Natural killer cell (primary cell): ENCODE measurements around the gene SCN2A. TPM values are rescaled to one million over a fixed set of nuclear protein-coding genes. Genes with fewer than 3 reads are reported as not detected.
A peak's percentile ranks its signal among the peaks of the same experiment; 100 is the strongest.

ENCODE experiments used
- ATAC-seq, 3 donors: fragments of 150-1000 bp in 2 of 3; fragments of 200-7000 bp in 1 of 3; cut with Tn5 transposase; 1 replicate in 1 of 3; 2 replicates in 2 of 3; pipeline ENCODE4 v1.10.0; 2021; ENCODE audit warnings: mild to moderate bottlenecking in 2 of 3, moderate library complexity in 2 of 3
- DNase-seq, 2 donors: peaks; one replicate each; pipeline versions ENCODE4 v3.0.0 to v3.0.0-alpha.2; 2013 to 2021; ENCODE audit warnings: mixed read lengths in 1 of 2
- H3K27ac ChIP-seq: one replicate; pipeline ENCODE4 v1.5.1; 2013; ENCODE audit warnings: mild to moderate bottlenecking, low read length
- H3K27me3 ChIP-seq: one replicate; pipeline ENCODE4 v1.6.1; 2013; ENCODE audit warnings: low read length; ENCODE audit not compliant: control insufficient read depth, insufficient read depth
- H3K36me3 ChIP-seq: one replicate; pipeline ENCODE4 v1.6.1; 2013; ENCODE audit warnings: low read length; ENCODE audit not compliant: control insufficient read depth, insufficient read depth
- H3K4me1 ChIP-seq: one replicate; pipeline ENCODE4 v1.6.1; 2013; ENCODE audit warnings: low read length; ENCODE audit not compliant: control insufficient read depth, insufficient read depth
- H3K4me3 ChIP-seq: one replicate; pipeline ENCODE4 v1.5.1; 2013; ENCODE audit warnings: low read length
- H3K9me3 ChIP-seq: one replicate; pipeline ENCODE4 v1.6.1; 2013; ENCODE audit warnings: low read length; ENCODE audit not compliant: control insufficient read depth, insufficient read depth
- H3K27ac Mint-ChIP-seq, 2 donors: one replicate each; pipeline ENCODE4 v1.8.0; 2022; ENCODE audit warnings: mild to moderate bottlenecking in 2 of 2, mixed read lengths in 2 of 2, moderate library complexity in 1 of 2
- H3K27me3 Mint-ChIP-seq, 2 donors: one replicate each; pipeline ENCODE4 v1.8.0; 2022; ENCODE audit warnings: low read depth in 2 of 2, mixed read lengths in 2 of 2
- H3K36me3 Mint-ChIP-seq: one replicate; pipeline ENCODE4 v1.8.0; 2022; ENCODE audit warnings: mixed read lengths
- H3K4me1 Mint-ChIP-seq, 2 donors: one replicate each; pipeline ENCODE4 v1.8.0; 2022; ENCODE audit warnings: mixed read lengths in 2 of 2
- H3K4me3 Mint-ChIP-seq: one replicate; pipeline ENCODE4 v1.8.0; 2022; ENCODE audit warnings: mild to moderate bottlenecking, moderate library complexity, mixed read lengths
- H3K9me3 Mint-ChIP-seq, 2 donors: one replicate each; pipeline ENCODE4 v1.8.0; 2022; ENCODE audit warnings: mixed read lengths in 2 of 2
- CTCF ChIP-seq: fragments of 200-600 bp; IDR thresholded peaks from one replicate; pipeline ENCODE4 v1.8.0; 2022; ENCODE audit warnings: antibody characterized with exemption
- WGBS: methylation state at CpG from one replicate; pipeline ENCODE4 v1.1.7; 2013; ENCODE audit warnings: missing lambda C conversion rate; ENCODE audit not compliant: insufficient coverage; 5-methylcytosine and 5-hydroxymethylcytosine counted together
- intact Hi-C: fragments of 100-400 bp; cut with micrococcal nuclease; formaldehyde crosslinking; loops from one replicate; pipeline ENCODE4 v1.14.2; 2022
- total RNA-seq, 4 donors: library from RNA; stranded (reverse); fragments of 120-200 nt in 1 of 4; gene quantifications; one replicate each; pipeline versions ENCODE4 v1.2.3 to v1.2.4, GENCODE V29; 2013 to 2022

Gene SCN2A
- total RNA-seq, 3 donors from 2014 or later (not counting 1 experiment from before 2014, with no cell fraction given) = 0.10 TPM; not detected in 2

DNA sequence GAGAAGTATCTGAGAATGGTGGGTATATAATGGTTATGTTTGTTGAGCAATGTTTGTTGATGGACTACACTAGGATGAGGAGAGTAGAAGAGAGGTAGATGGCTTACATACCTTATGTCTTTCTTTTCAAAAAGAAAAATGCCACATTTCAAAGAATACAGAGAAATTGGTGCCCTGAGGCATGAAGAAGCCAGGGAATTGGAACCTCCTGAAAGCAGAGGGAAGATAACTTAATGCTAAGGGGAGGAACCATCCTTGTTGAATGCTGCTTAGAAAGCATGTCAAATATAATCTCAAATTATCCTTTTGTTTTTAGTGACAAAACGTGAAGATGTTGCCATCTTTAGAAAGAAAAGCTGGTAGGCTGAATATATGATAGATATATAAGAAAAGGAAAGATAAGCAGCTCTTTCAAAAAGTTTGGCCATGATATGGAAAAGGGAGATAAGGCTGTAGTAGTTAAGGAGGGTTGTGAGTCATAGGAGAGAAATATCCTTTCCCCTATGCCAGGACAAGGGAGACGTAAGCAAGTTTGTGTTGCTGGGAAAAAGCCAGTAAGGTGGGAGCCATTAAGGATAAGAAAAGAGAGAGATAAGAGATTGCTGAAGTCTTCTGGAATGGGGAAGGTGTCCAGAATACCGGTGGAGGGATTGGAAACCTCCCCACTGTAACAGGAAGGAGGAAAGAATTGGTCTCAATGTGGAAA is 66.3 kb downstream of the SCN2A start:
- no peaks in the 10 kb centered on the region for H3K27me3 ChIP-seq
- Mint-ChIP-seq H3K27me3 (no peaks in the 10 kb centered on the region), H3K9me3 (no peaks in the 10 kb centered on the region), H3K4me1 (no peaks in the 10 kb centered on the region), H3K27ac (no peak overlapping the region), H3K36me3 (no peaks in the 10 kb centered on the region), H3K4me3 (no peak overlapping the region)
- H3K4me3 ChIP-seq = no peak overlapping the region
- no peak for DNase-seq
- intact Hi-C loops = no loop called here
- no peaks in the 10 kb centered on the region for H3K36me3 ChIP-seq
- no peaks in the 10 kb centered on the region for H3K9me3 ChIP-seq
- TF ChIP-seq CTCF = no peak
- H3K4me1 ChIP-seq = no peaks in the 10 kb centered on the region
- no peak overlapping the region for H3K27ac ChIP-seq
- no peak for ATAC-seq
- 80% methylated on average over 2 of the region's 3 CpGs for WGBS

DNA sequence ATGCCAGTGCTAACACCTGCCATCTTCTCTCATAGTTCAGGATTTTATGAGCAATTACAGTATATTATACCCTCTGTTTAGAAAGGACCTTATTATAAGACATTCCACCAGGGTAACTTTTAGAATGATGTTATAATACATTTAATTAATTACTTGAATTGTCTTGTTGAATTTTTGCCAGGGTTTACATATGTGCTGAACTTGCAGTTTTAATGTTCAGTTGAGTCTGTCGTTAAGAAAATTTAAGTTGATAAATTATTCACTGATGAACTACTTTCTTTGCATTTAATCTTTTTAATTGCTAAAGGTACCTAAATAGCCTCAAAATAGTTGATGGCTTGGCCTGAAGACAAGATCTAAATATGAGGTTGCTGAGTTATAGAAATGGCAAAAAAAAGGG is 68.1 kb downstream of the SCN2A start:
- H3K27me3 Mint-ChIP-seq = peaks cover 0 to 3% of the 10 kb centered on the region in 2 donors
- TF ChIP-seq CTCF = no peak
- DNase-seq (no peak), ATAC-seq (no peak)
- intact Hi-C loops = no loop called here
- no CpG with 5 or more reads among the region's 1 CpG for WGBS
- no peak overlapping the region for H3K27ac Mint-ChIP-seq
- H3K4me1 Mint-ChIP-seq = no peaks in the 10 kb centered on the region
- Histone ChIP-seq H3K4me1 (no peaks in the 10 kb centered on the region), H3K4me3 (no peak overlapping the region), H3K27me3 (no peaks in the 10 kb centered on the region), H3K9me3 (no peaks in the 10 kb centered on the region), H3K27ac (no peak overlapping the region), H3K36me3 (no peaks in the 10 kb centered on the region)
- no peaks in the 10 kb centered on the region for H3K36me3 Mint-ChIP-seq
- H3K4me3 Mint-ChIP-seq = no peak overlapping the region
- H3K9me3 Mint-ChIP-seq = no peaks in the 10 kb centered on the region

GRCh38 chr2:165311949-165312348 is 72.7 kb downstream of the SCN2A start:
- no peak for DNase-seq
- peaks cover 3 to 7% of the 10 kb centered on the region in 2 donors for H3K27me3 Mint-ChIP-seq
- no peak for ATAC-seq
- no peak overlapping the region for H3K27ac Mint-ChIP-seq
- H3K36me3 Mint-ChIP-seq = no peaks in the 10 kb centered on the region
- H3K4me1 Mint-ChIP-seq = peaks cover 5% of the 10 kb centered on the region in 2 donors
- Histone ChIP-seq H3K4me3 (no peak overlapping the region), H3K9me3 (no peaks in the 10 kb centered on the region), H3K27me3 (no peaks in the 10 kb centered on the region), H3K4me1 (no peaks in the 10 kb centered on the region), H3K36me3 (no peaks in the 10 kb centered on the region), H3K27ac (no peak overlapping the region)
- no peaks in the 10 kb centered on the region for H3K9me3 Mint-ChIP-seq
- TF ChIP-seq CTCF = no peak
- H3K4me3 Mint-ChIP-seq = no peak overlapping the region
- 100% methylated on average over 1 of the region's 1 CpG for WGBS
- intact Hi-C loops = no loop called here

GRCh38 chr2:165312999-165313398 is 73.8 kb downstream of the SCN2A start:
- no peaks in the 10 kb centered on the region for H3K27me3 ChIP-seq
- DNase-seq (no peak), ATAC-seq (peak in 1 of 3 donors; percentile 26)
- no peaks in the 10 kb centered on the region for H3K9me3 ChIP-seq
- 57% methylated on average over 2 of the region's 2 CpGs for WGBS
- H3K36me3 Mint-ChIP-seq = no peaks in the 10 kb centered on the region
- no peak overlapping the region for H3K4me3 ChIP-seq
- TF ChIP-seq CTCF = no peak
- no peak overlapping the region for H3K27ac Mint-ChIP-seq
- H3K4me1 ChIP-seq = no peaks in the 10 kb centered on the region
- intact Hi-C loops = no loop called here
- peaks cover 5% of the 10 kb centered on the region in 2 donors for H3K4me1 Mint-ChIP-seq
- peaks cover 3 to 7% of the 10 kb centered on the region in 2 donors for H3K27me3 Mint-ChIP-seq
- no peak overlapping the region for H3K4me3 Mint-ChIP-seq
- H3K9me3 Mint-ChIP-seq = no peaks in the 10 kb centered on the region
- H3K36me3 ChIP-seq = no peaks in the 10 kb centered on the region
- H3K27ac ChIP-seq = no peak overlapping the region
